Testis (tissue), 2 donors: ENCODE data around the gene RAD51C.
"Not testable (repeated sequence)": the region's sequence is repeated elsewhere in the genome, so short reads cannot be mapped to it uniquely, and the experiment has no call there.

Experiments used
- POLR2A ChIP-seq: fragments of 450-650 bp; IDR thresholded peaks from one replicate; pipeline ENCODE4 v1.6.1; 2017; ENCODE audit warnings: antibody characterized with exemption, mild to moderate bottlenecking, moderate library complexity
- TF ChIP-seq, protein P1 (sequence below), 3 experiments: fragments of 450-650 bp in 2 of 3; fragments of 200-600 bp in 1 of 3; sonication (generic) in 1 of 3; IDR thresholded peaks; one replicate each; pipeline ENCODE4 v1.5.1; 2016 to 2019; ENCODE audit warnings: antibody characterized with exemption in 3 of 3, mild to moderate bottlenecking in 2 of 3, moderate library complexity in 1 of 3

DNA sequence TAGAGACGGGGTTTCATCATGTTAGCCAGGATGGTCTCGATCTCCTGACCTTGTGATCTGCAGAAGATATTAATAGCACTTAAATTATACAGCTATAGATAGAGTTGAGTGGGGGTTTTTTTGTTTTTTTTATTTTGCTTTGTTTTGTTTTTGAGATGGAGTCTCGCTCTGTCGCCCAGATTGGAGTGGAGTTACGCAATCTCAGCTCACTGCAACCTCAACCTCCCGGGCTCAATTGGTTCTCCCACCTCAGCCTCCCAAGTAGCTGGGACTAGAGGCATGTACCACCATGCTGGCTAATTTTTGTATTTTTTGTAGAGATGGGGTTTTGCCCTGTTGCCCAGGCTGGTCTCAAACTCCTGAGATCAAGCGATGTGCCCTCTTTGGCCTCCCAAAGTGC is 2.4 kb upstream of the RAD51C start:
- not testable (repeated sequence) for TF ChIP-seq POLR2A
- TF ChIP-seq, protein P1, sequence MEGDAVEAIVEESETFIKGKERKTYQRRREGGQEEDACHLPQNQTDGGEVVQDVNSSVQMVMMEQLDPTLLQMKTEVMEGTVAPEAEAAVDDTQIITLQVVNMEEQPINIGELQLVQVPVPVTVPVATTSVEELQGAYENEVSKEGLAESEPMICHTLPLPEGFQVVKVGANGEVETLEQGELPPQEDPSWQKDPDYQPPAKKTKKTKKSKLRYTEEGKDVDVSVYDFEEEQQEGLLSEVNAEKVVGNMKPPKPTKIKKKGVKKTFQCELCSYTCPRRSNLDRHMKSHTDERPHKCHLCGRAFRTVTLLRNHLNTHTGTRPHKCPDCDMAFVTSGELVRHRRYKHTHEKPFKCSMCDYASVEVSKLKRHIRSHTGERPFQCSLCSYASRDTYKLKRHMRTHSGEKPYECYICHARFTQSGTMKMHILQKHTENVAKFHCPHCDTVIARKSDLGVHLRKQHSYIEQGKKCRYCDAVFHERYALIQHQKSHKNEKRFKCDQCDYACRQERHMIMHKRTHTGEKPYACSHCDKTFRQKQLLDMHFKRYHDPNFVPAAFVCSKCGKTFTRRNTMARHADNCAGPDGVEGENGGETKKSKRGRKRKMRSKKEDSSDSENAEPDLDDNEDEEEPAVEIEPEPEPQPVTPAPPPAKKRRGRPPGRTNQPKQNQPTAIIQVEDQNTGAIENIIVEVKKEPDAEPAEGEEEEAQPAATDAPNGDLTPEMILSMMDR (IDR thresholded peaks at IDR 0.05) = not testable (repeated sequence)
